Bronchial epithelial cell (primary cell): ENCODE results near the gene GLUL. TPM values are rescaled to one million over a fixed set of nuclear protein-coding genes. Genes with fewer than 3 reads are reported as not detected.

ENCODE experiments used
- DNase-seq: peaks from one replicate; pipeline ENCODE4 v3.0.0-alpha.2; 2010; ENCODE audit warnings: low read depth
- FAIRE-seq: peaks from 2 replicates; lab custom pipeline; 2011; peaks lifted over from hg19 to GRCh38; lab: Jason Lieb, UNC
- H3K27me3 ChIP-seq: 2 replicates; pipeline ENCODE4 v1.5.1; 2011; ENCODE audit warnings: low read length; ENCODE audit not compliant: control insufficient read depth, insufficient read depth
- H3K36me3 ChIP-seq: 2 replicates; pipeline ENCODE4 v1.5.1; 2011; ENCODE audit warnings: low read length; ENCODE audit not compliant: control insufficient read depth, insufficient read depth
- H3K4me3 ChIP-seq: 2 replicates; pipeline ENCODE4 v1.5.1; 2011; ENCODE audit warnings: mild to moderate bottlenecking, low read depth, low read length, control low read depth
- CTCF ChIP-seq: IDR thresholded peaks from 2 replicates; pipeline ENCODE4 v1.5.1; 2011; ENCODE audit warnings: mild to moderate bottlenecking, moderate library complexity, low read length, control low read depth, inconsistent platforms; ENCODE audit not compliant: insufficient read depth, severe bottlenecking
- total RNA-seq: library from RNA; depleted of rRNA; stranded (reverse); fragments of >200 nt; gene quantifications from 2 replicates; pipeline ENCODE4 v1.2.1, GENCODE V29; 2014

GLUL gene
- total RNA-seq, 1 donor from 2014 or later = 344 TPM

- Histone ChIP-seq H3K4me3 (no peak overlapping the region), H3K27me3 (no peaks in the 10 kb centered on the region), H3K36me3 (no peaks in the 10 kb centered on the region)
- no peak for DNase-seq
- no peak for TF ChIP-seq CTCF
- FAIRE-seq = no peak
These were observed 14.0 kb upstream of the GLUL start for GRCh38 chr1:182405578-182405977.

- TF ChIP-seq CTCF = no peak
- no peak for FAIRE-seq
- Histone ChIP-seq H3K27me3 (no peaks in the 10 kb centered on the region), H3K4me3 (no peak overlapping the region), H3K36me3 (no peaks in the 10 kb centered on the region)
- no peak for DNase-seq
These were observed 13.2 kb upstream of the GLUL start for GRCh38 chr1:182404781-182405180.

GRCh38 chr1:182400567-182400966 is 9.0 kb upstream of the GLUL start, which contains the start of gene TEDDM1:
Gene TEDDM1 (minus strand): TSS chr1:182400667. CDS start chr1:182400485, 182 bp downstream.
- no peaks in the 10 kb centered on the region for H3K27me3 ChIP-seq
- TF ChIP-seq CTCF = no peak
- DNase-seq (no peak), FAIRE-seq (no peak)
- no peak within 1 kb of the TSS for H3K4me3 ChIP-seq
- H3K36me3 ChIP-seq = no peaks in the 10 kb centered on the region

GRCh38 chr1:182397653-182398393 is 6.2 kb upstream of the GLUL start:
- no peak for TF ChIP-seq CTCF
- Histone ChIP-seq H3K27me3 (no peaks in the 10 kb centered on the region), H3K4me3 (no peak overlapping the region), H3K36me3 (no peaks in the 10 kb centered on the region)
- FAIRE-seq = no peak
- DNase-seq = peak; percentile 80

- H3K36me3 ChIP-seq = no peaks in the 10 kb centered on the region
- H3K4me3 ChIP-seq = no peak overlapping the region
- FAIRE-seq (no peak), DNase-seq (no peak)
- no peak for TF ChIP-seq CTCF
- no peaks in the 10 kb centered on the region for H3K27me3 ChIP-seq
These were observed 4.3 kb upstream of the GLUL start for GRCh38 chr1:182395906-182396305.
